Measurements from ENCODE around the gene ACTN1.

The ACTN1 gene

GRCh38 chr14:68987653-68988036, 8.5 kb upstream of the ACTN1 start:
- TF ChIP-seq CTCF (conservative IDR thresholded peaks at IDR 0.05; ENCODE audit: low read depth, low read length): no peak
- no peak overlapping the region for H3K4me3 ChIP-seq (ENCODE audit: low read length)
- no peak for DNase-seq (ENCODE audit: low read depth)

- H3K4me3 ChIP-seq (ENCODE audit: low read length): no peak overlapping the region
- DNase-seq (ENCODE audit: low read depth): no peak
- TF ChIP-seq CTCF (conservative IDR thresholded peaks at IDR 0.05; ENCODE audit: low read depth, low read length): no peak
These were observed 8.0 kb upstream of the ACTN1 start for GRCh38 chr14:68986926-68987652.

- no peak for DNase-seq (ENCODE audit: low read depth)
- TF ChIP-seq CTCF (conservative IDR thresholded peaks at IDR 0.05; ENCODE audit: low read depth, low read length): no peak
- no peak overlapping the region for H3K4me3 ChIP-seq (ENCODE audit: low read length)
These were observed 7.1 kb upstream of the ACTN1 start for GRCh38 chr14:68986225-68986624.

GRCh38 chr14:68984686-68985085, 5.6 kb upstream of the ACTN1 start:
- no peak for TF ChIP-seq CTCF (conservative IDR thresholded peaks at IDR 0.05; ENCODE audit: low read depth, low read length)
- no peak for DNase-seq (ENCODE audit: low read depth)
- no peak overlapping the region for H3K4me3 ChIP-seq (ENCODE audit: low read length)

GRCh38 chr14:68983191-68983590, 4.1 kb upstream of the ACTN1 start:
- H3K4me3 ChIP-seq (ENCODE audit: low read length): no peak overlapping the region
- no peak for DNase-seq (ENCODE audit: low read depth)
- TF ChIP-seq CTCF (conservative IDR thresholded peaks at IDR 0.05; ENCODE audit: low read depth, low read length): no peak

GRCh38 chr14:68982581-68982980, 3.5 kb upstream of the ACTN1 start:
- DNase-seq (ENCODE audit: low read depth): no peak
- H3K4me3 ChIP-seq (ENCODE audit: low read length): no peak overlapping the region
- no peak for TF ChIP-seq CTCF (conservative IDR thresholded peaks at IDR 0.05; ENCODE audit: low read depth, low read length)

- no peak overlapping the region for H3K4me3 ChIP-seq (ENCODE audit: low read length)
- no peak for TF ChIP-seq CTCF (conservative IDR thresholded peaks at IDR 0.05; ENCODE audit: low read depth, low read length)
- no peak for DNase-seq (ENCODE audit: low read depth)
These were observed 2.5 kb upstream of the ACTN1 start for GRCh38 chr14:68981539-68981976.
